Upper lobe of left lung (tissue), 6 donors: ENCODE measurements around the gene ZNF775. TPM values are rescaled to one million over a fixed set of nuclear protein-coding genes. Genes with fewer than 3 reads are reported as not detected.
A peak's percentile ranks its signal among the peaks of the same experiment; 100 is the strongest.

ENCODE experiments used
- ATAC-seq, 2 donors: fragments of 200-7000 bp; cut with Tn5 transposase; one replicate each; pipeline ENCODE4 v1.9.1; 2022; ENCODE audit warnings: mild to moderate bottlenecking in 2 of 2, moderate library complexity in 2 of 2; ENCODE audit not compliant: low FRiP score in 2 of 2
- DNase-seq, 2 donors: peaks; one replicate each; pipeline ENCODE4 v3.0.0-alpha.2; 2019 to 2020
- H3K27ac ChIP-seq, 4 donors: fragments of 200-600 bp; sonication (generic); one replicate each; pipeline ENCODE4 v1.5.1; 2016 to 2019
- H3K27me3 ChIP-seq, 4 donors: fragments of 200-600 bp; sonication (generic); one replicate each; pipeline ENCODE4 v1.5.1; 2017 to 2019
- H3K36me3 ChIP-seq, 4 donors: fragments of 200-600 bp; sonication (generic); one replicate each; pipeline ENCODE4 v1.5.1; 2016 to 2019
- H3K4me1 ChIP-seq, 4 donors: fragments of 200-600 bp; sonication (generic); one replicate each; pipeline ENCODE4 v1.5.1; 2018 to 2019
- H3K4me3 ChIP-seq, 4 donors: fragments of 200-600 bp; sonication (generic); one replicate each; pipeline ENCODE4 v1.5.1; 2017 to 2019; ENCODE audit warnings: mild to moderate bottlenecking in 2 of 4, moderate library complexity in 1 of 4
- H3K9me3 ChIP-seq, 4 donors: fragments of 200-600 bp; sonication (generic); one replicate each; pipeline ENCODE4 v1.5.1; 2018 to 2019
- CTCF ChIP-seq, 6 experiments: fragments of 450-650 bp in 4 of 6; fragments of 200-600 bp in 2 of 6; sonication (generic) in 2 of 6; IDR thresholded peaks; one replicate each; pipeline ENCODE4 v1.5.1; 2016 to 2019; ENCODE audit warnings: antibody characterized with exemption in 6 of 6
- EP300 ChIP-seq, 4 donors: sonication (generic); formaldehyde crosslinking; IDR thresholded peaks; one replicate each; pipeline ENCODE4 v1.5.1; 2017; ENCODE audit warnings: antibody characterized with exemption in 4 of 4, control low read depth in 2 of 4
- POLR2A ChIP-seq, 4 donors: fragments of 450-650 bp; IDR thresholded peaks; one replicate each; pipeline ENCODE4 v1.5.1; 2016 to 2017; ENCODE audit warnings: antibody characterized with exemption in 4 of 4, mild to moderate bottlenecking in 2 of 4
- POLR2AphosphoS5 ChIP-seq, 2 donors: sonication (generic); formaldehyde crosslinking; IDR thresholded peaks; one replicate each; pipeline ENCODE4 v1.5.1; 2017; ENCODE audit warnings: antibody characterized with exemption in 2 of 2
- WGBS, 2 donors: methylation state at CpG; one replicate each; pipeline ENCODE4 v1.1.5; 2017 to 2018; 5-methylcytosine and 5-hydroxymethylcytosine counted together
- total RNA-seq, 6 donors: library from RNA; depleted of rRNA in 4 of 6; stranded (reverse); fragments of >200 nt in 4 of 6; gene quantifications; one replicate each; pipeline versions ENCODE4 v1.1.0 to v1.2.1, GENCODE V29; 2016 to 2021
- donor health status: DM: no; HTN: no; CAD: no; lungs with moderate emphysema.
- donor health status: DM: no; HTN: yes; CAD: no; lungs with severe emphysema.

The ZNF775 gene
- total RNA-seq, 6 donors from 2014 or later = 3.0 to 6.5 (median 5.5) TPM

GRCh38 chr7:150333659-150334058, 45.5 kb upstream of the ZNF775 start:
- TF ChIP-seq POLR2A (IDR thresholded peaks at IDR 0.05) (no peak), POLR2AphosphoS5 (IDR thresholded peaks at IDR 0.05) (no peak), EP300 (IDR thresholded peaks at IDR 0.05) (no peak), CTCF (IDR thresholded peaks at IDR 0.05) (no peak)
- Histone ChIP-seq H3K27me3 (no peaks in the 10 kb centered on the region), H3K4me1 (peaks cover 0 to 16% (median 5%) of the 10 kb centered on the region in 4 donors), H3K36me3 (peaks cover 0 to 26% (median 8%) of the 10 kb centered on the region in 4 donors), H3K27ac (no peak overlapping the region), H3K9me3 (no peaks in the 10 kb centered on the region), H3K4me3 (no peak overlapping the region)
- DNase-seq (no peak), ATAC-seq (no peak)
- WGBS, 2 donors = 92 to 94% methylated on average over 9 to 10 of the region's 10 CpGs

GRCh38 chr7:150334108-150334507, 45.0 kb upstream of the ZNF775 start:
- Histone ChIP-seq H3K27me3 (no peaks in the 10 kb centered on the region), H3K36me3 (peaks cover 0 to 21% (median 7%) of the 10 kb centered on the region in 4 donors), H3K4me1 (peaks cover 3 to 16% (median 5%) of the 10 kb centered on the region in 4 donors), H3K9me3 (no peaks in the 10 kb centered on the region), H3K27ac (peak overlapping the region in 1 of 4 donors; percentile 56), H3K4me3 (no peak overlapping the region)
- no peak for TF ChIP-seq POLR2AphosphoS5 (IDR thresholded peaks at IDR 0.05)
- TF ChIP-seq CTCF (IDR thresholded peaks at IDR 0.05) = no peak
- no peak for TF ChIP-seq EP300 (IDR thresholded peaks at IDR 0.05)
- TF ChIP-seq POLR2A (IDR thresholded peaks at IDR 0.05) = no peak
- no peak for ATAC-seq
- WGBS, 2 donors = 90 to 97% methylated on average over 7 to 8 of the region's 8 CpGs
- no peak for DNase-seq

GRCh38 chr7:150335108-150335773, 43.9 kb upstream of the ZNF775 start:
- Histone ChIP-seq H3K36me3 (peaks cover 0 to 12% (median 2%) of the 10 kb centered on the region in 4 donors), H3K9me3 (no peaks in the 10 kb centered on the region), H3K27ac (peak overlapping the region in 2 of 4 donors; percentile 23 to 61), H3K4me1 (peaks cover 6 to 18% (median 13%) of the 10 kb centered on the region in 4 donors), H3K27me3 (peaks cover 0 to 4% (median 1%) of the 10 kb centered on the region in 4 donors), H3K4me3 (no peak overlapping the region)
- ATAC-seq (no peak), DNase-seq (no peak)
- no peak for TF ChIP-seq EP300 (IDR thresholded peaks at IDR 0.05)
- TF ChIP-seq POLR2A (IDR thresholded peaks at IDR 0.05) = peak in 1 of 4 donors; percentile 26
- WGBS, 2 donors = 56 to 64% methylated on average over 5 to 7 of the region's 7 CpGs

GRCh38 chr7:150335774-150336112, 43.4 kb upstream of the ZNF775 start:
- peak overlapping the region in 3 of 4 donors; percentile 23 to 61 (median 46) for H3K27ac ChIP-seq
- DNase-seq = no peak
- H3K4me3 ChIP-seq = no peak overlapping the region
- WGBS, 2 donors = 75 to 82% methylated on average over 6 of the region's 6 CpGs
- TF ChIP-seq CTCF (IDR thresholded peaks at IDR 0.05) (no peak), POLR2A (IDR thresholded peaks at IDR 0.05) (no peak), POLR2AphosphoS5 (IDR thresholded peaks at IDR 0.05) (no peak), EP300 (IDR thresholded peaks at IDR 0.05) (no peak)
- H3K36me3 ChIP-seq = peaks cover 0 to 7% (median 0%) of the 10 kb centered on the region in 4 donors
- H3K4me1 ChIP-seq = peaks cover 6 to 23% (median 18%) of the 10 kb centered on the region in 4 donors
- no peak for ATAC-seq
- H3K27me3 ChIP-seq = peaks cover 0 to 8% (median 4%) of the 10 kb centered on the region in 4 donors
- H3K9me3 ChIP-seq = no peaks in the 10 kb centered on the region

GRCh38 chr7:150336746-150337145, 42.4 kb upstream of the ZNF775 start:
- ATAC-seq (no peak), DNase-seq (peak in 1 of 2 donors; percentile 76)
- Histone ChIP-seq H3K4me1 (peaks cover 12 to 33% (median 26%) of the 10 kb centered on the region in 4 donors), H3K27ac (peak overlapping the region in 2 of 4 donors; percentile 35 to 46), H3K36me3 (peaks cover 0 to 7% (median 0%) of the 10 kb centered on the region in 4 donors), H3K9me3 (no peaks in the 10 kb centered on the region), H3K4me3 (no peak overlapping the region), H3K27me3 (peaks cover 0 to 15% (median 6%) of the 10 kb centered on the region in 4 donors)
- WGBS, 2 donors = 100% methylated on average over 1 to 2 of the region's 14 CpGs
- TF ChIP-seq POLR2AphosphoS5 (IDR thresholded peaks at IDR 0.05) (no peak), CTCF (IDR thresholded peaks at IDR 0.05) (no peak), EP300 (IDR thresholded peaks at IDR 0.05) (no peak), POLR2A (IDR thresholded peaks at IDR 0.05) (no peak)
